HG02678 (cell line): ENCODE data around the gene MDM1.

Experiments used
- ATAC-seq: cut with Tn5 transposase; IDR thresholded peaks from one replicate; pipeline ENCODE4 v1.9.1; 2021; ENCODE audit warnings: mild to moderate bottlenecking, moderate library complexity; ENCODE audit not compliant: unreplicated experiment

Gene MDM1

GRCh38 chr12:68358532-68359485 lies 26.6 kb upstream of the MDM1 start:
- peak; percentile 80 for ATAC-seq

- no peak for ATAC-seq
Measured at GRCh38 chr12:68356986-68357385, 24.8 kb upstream of the MDM1 start.

- ATAC-seq, result no peak
Measured at GRCh38 chr12:68356060-68356695, 24.0 kb upstream of the MDM1 start.

- no peak for ATAC-seq
Measured at GRCh38 chr12:68354977-68355541, 22.9 kb upstream of the MDM1 start.

- ATAC-seq, result no peak
Measured at GRCh38 chr12:68352067-68352466, 19.9 kb upstream of the MDM1 start.

GRCh38 chr12:68350753-68351152 lies 18.6 kb upstream of the MDM1 start:
- no peak for ATAC-seq

- no peak for ATAC-seq
Measured at GRCh38 chr12:68349921-68350606, 17.9 kb upstream of the MDM1 start.

GRCh38 chr12:68349220-68349621 lies 17.1 kb upstream of the MDM1 start:
- ATAC-seq, result no peak

- ATAC-seq, result no peak
Measured at GRCh38 chr12:68348419-68348818, 16.3 kb upstream of the MDM1 start.

- ATAC-seq, result no peak
Measured at GRCh38 chr12:68345763-68346162, 13.6 kb upstream of the MDM1 start.

GRCh38 chr12:68344126-68344525 lies 12.0 kb upstream of the MDM1 start:
- no peak for ATAC-seq

GRCh38 chr12:68342966-68343365 lies 10.8 kb upstream of the MDM1 start:
- ATAC-seq, result no peak

- ATAC-seq, result no peak
Measured at GRCh38 chr12:68341822-68342221, 9.7 kb upstream of the MDM1 start.

- ATAC-seq, result no peak
Measured at GRCh38 chr12:68340404-68341270, 8.5 kb upstream of the MDM1 start.

GRCh38 chr12:68336889-68337303 lies 4.7 kb upstream of the MDM1 start:
- no peak for ATAC-seq

GRCh38 chr12:68335462-68335861 lies 3.3 kb upstream of the MDM1 start:
- no peak for ATAC-seq

GRCh38 chr12:68334132-68334531 lies 2.0 kb upstream of the MDM1 start:
- ATAC-seq, result no peak

GRCh38 chr12:68332728-68333630 lies 817 bp upstream of the MDM1 start:
- no peak for ATAC-seq

- no peak for ATAC-seq
Measured at GRCh38 chr12:68331500-68331868, 678 bp downstream of the MDM1 start.
